Raji (cell line): Measurements from ENCODE around the gene LAMB4.

Source experiments
- POLR2A ChIP-seq: IDR thresholded peaks from 2 replicates; pipeline ENCODE4 v1.6.1; 2011; ENCODE audit warnings: low read depth, low read length, control low read depth; ENCODE audit not compliant: insufficient read depth

The LAMB4 gene

GRCh38 chr7:108007762-108008161 is 122.4 kb downstream of the LAMB4 start:
- no peak for TF ChIP-seq POLR2A

GRCh38 chr7:108007261-108007660 is 122.9 kb downstream of the LAMB4 start:
- no peak for TF ChIP-seq POLR2A

GRCh38 chr7:108004220-108005142 is 125.7 kb downstream of the LAMB4 start:
- no peak for TF ChIP-seq POLR2A

GRCh38 chr7:108003599-108003935 is 126.6 kb downstream of the LAMB4 start:
- TF ChIP-seq POLR2A, result no peak

- TF ChIP-seq POLR2A, result no peak
These were observed 127.2 kb downstream of the LAMB4 start, which contains the start of gene LAMB1 for GRCh38 chr7:108002726-108003598. TSS of gene LAMB1 (minus strand) at chr7:108003161. CDS start at chr7:108002885, 276 bp downstream.

GRCh38 chr7:108001764-108002725 is 128.1 kb downstream of the LAMB4 start:
- TF ChIP-seq POLR2A, result no peak

GRCh38 chr7:108000875-108001763 is 129.0 kb downstream of the LAMB4 start:
- no peak for TF ChIP-seq POLR2A

GRCh38 chr7:107999779-108000560 is 130.2 kb downstream of the LAMB4 start:
- TF ChIP-seq POLR2A, result no peak

- TF ChIP-seq POLR2A, result no peak
These were observed 131.3 kb downstream of the LAMB4 start for GRCh38 chr7:107998660-107999480.

GRCh38 chr7:107998150-107998549 is 132.0 kb downstream of the LAMB4 start:
- no peak for TF ChIP-seq POLR2A

- TF ChIP-seq POLR2A, result no peak
These were observed 133.9 kb downstream of the LAMB4 start for GRCh38 chr7:107996072-107996882.
